Measurements from ENCODE around the gene F12.
A peak's percentile ranks its signal among the peaks of the same experiment; 100 is the strongest.

The F12 gene

GRCh38 chr5:177357459-177358351 is 51.7 kb downstream of the F12 start, which contains the start of gene RGS14:
Gene RGS14 (plus strand): TSS chr5:177357924. CDS start chr5:177358025, 101 bp downstream.
- DNase-seq (ENCODE audit: low read depth in 2 of 2, low spot score in 1 of 2) = peak in 1 of 2 donors; percentile 56

GRCh38 chr5:177357146-177357458 is 52.3 kb downstream of the F12 start:
- no peak for DNase-seq (ENCODE audit: low read depth in 2 of 2, low spot score in 1 of 2)

GRCh38 chr5:177356746-177357145 is 52.6 kb downstream of the F12 start:
- no peak for DNase-seq (ENCODE audit: low read depth in 2 of 2, low spot score in 1 of 2)

- no peak for DNase-seq (ENCODE audit: low read depth in 2 of 2, low spot score in 1 of 2)
Observed at GRCh38 chr5:177355868-177356168, 53.5 kb downstream of the F12 start.

- no peak for DNase-seq (ENCODE audit: low read depth in 2 of 2, low spot score in 1 of 2)
Observed at GRCh38 chr5:177355162-177355867, 54.0 kb downstream of the F12 start.

GRCh38 chr5:177354711-177355110 is 54.7 kb downstream of the F12 start:
- no peak for DNase-seq (ENCODE audit: low read depth in 2 of 2, low spot score in 1 of 2)

GRCh38 chr5:177354256-177354655 is 55.1 kb downstream of the F12 start:
- no peak for DNase-seq (ENCODE audit: low read depth in 2 of 2, low spot score in 1 of 2)

- no peak for DNase-seq (ENCODE audit: low read depth in 2 of 2, low spot score in 1 of 2)
Observed at GRCh38 chr5:177353093-177353492, 56.3 kb downstream of the F12 start.

Data from stimulated activated CD8-positive, alpha-beta memory T cell treated with anti-CD3 and anti-CD28 coated beads, Interleukin-4, amount 100 ng/mL, for 4 hours (primary cell).